ENCODE results near the gene SETSIP. TPM values are rescaled to one million over a fixed set of nuclear protein-coding genes. Genes with fewer than 3 reads are reported as not detected.
"Not testable (repeated sequence)": the region's sequence is repeated elsewhere in the genome, so short reads cannot be mapped to it uniquely, and the experiment has no call there.

Gene SETSIP
- total RNA-seq: not detected

- DNase-seq (ENCODE audit: low read depth in 2 of 3, low spot score in 2 of 3): no peak
Observed at GRCh38 chr1:92075311-92075710, at the start of gene SETSIP. Gene SETSIP, minus strand, starts transcription at chr1:92075411. Its CDS starts 0 bp downstream, at chr1:92075411.

- peak in 1 of 3 donors; percentile 45 for DNase-seq (ENCODE audit: low read depth in 2 of 3, low spot score in 2 of 3)
Observed at GRCh38 chr1:92123868-92124267, 48.7 kb upstream of the SETSIP start.

GRCh38 chr1:92118826-92119225 lies 43.6 kb upstream of the SETSIP start:
- DNase-seq (ENCODE audit: low read depth in 2 of 3, low spot score in 2 of 3): no peak

- peak in 1 of 3 donors; percentile 33 for DNase-seq (ENCODE audit: low read depth in 2 of 3, low spot score in 2 of 3)
Observed at GRCh38 chr1:92117526-92117925, 42.3 kb upstream of the SETSIP start.

- no peak for DNase-seq (ENCODE audit: low read depth in 2 of 3, low spot score in 2 of 3)
Observed at GRCh38 chr1:92108631-92109030, 33.4 kb upstream of the SETSIP start.

- DNase-seq (ENCODE audit: low read depth in 2 of 3, low spot score in 2 of 3): no peak
Observed at GRCh38 chr1:92105546-92106081, 30.4 kb upstream of the SETSIP start.

GRCh38 chr1:92096317-92096716 lies 21.1 kb upstream of the SETSIP start:
- peak in 2 of 3 donors; percentile 45 to 77 for DNase-seq (ENCODE audit: low read depth in 2 of 3, low spot score in 2 of 3)

- no peak for DNase-seq (ENCODE audit: low read depth in 2 of 3, low spot score in 2 of 3)
Observed at GRCh38 chr1:92095874-92096273, 20.7 kb upstream of the SETSIP start.

- no peak for DNase-seq (ENCODE audit: low read depth in 2 of 3, low spot score in 2 of 3)
Observed at GRCh38 chr1:92094595-92094994, 19.4 kb upstream of the SETSIP start.

GRCh38 chr1:92094090-92094489 lies 18.9 kb upstream of the SETSIP start:
- DNase-seq (ENCODE audit: low read depth in 2 of 3, low spot score in 2 of 3): no peak

GRCh38 chr1:92091625-92092024 lies 16.4 kb upstream of the SETSIP start:
- DNase-seq (ENCODE audit: low read depth in 2 of 3, low spot score in 2 of 3): no peak

- DNase-seq (ENCODE audit: low read depth in 2 of 3, low spot score in 2 of 3): no peak
Observed at GRCh38 chr1:92087542-92087941, 12.3 kb upstream of the SETSIP start.

- peak in 1 of 3 donors; percentile 23 for DNase-seq (ENCODE audit: low read depth in 2 of 3, low spot score in 2 of 3)
Observed at GRCh38 chr1:92085727-92086126, 10.5 kb upstream of the SETSIP start.

GRCh38 chr1:92084651-92085050 lies 9.4 kb upstream of the SETSIP start:
- no peak for DNase-seq (ENCODE audit: low read depth in 2 of 3, low spot score in 2 of 3)

- DNase-seq (ENCODE audit: low read depth in 2 of 3, low spot score in 2 of 3): no peak
Observed at GRCh38 chr1:92081031-92081430, 5.8 kb upstream of the SETSIP start.

GRCh38 chr1:92080128-92080985 lies 5.1 kb upstream of the SETSIP start, which contains the start of gene BTBD8:
Gene BTBD8, plus strand, starts transcription at chr1:92080345. Its CDS starts 227 bp downstream, at chr1:92080572.
- peak; percentile 53 to 93 (median 89) for DNase-seq (ENCODE audit: low read depth in 2 of 3, low spot score in 2 of 3)

GRCh38 chr1:92079441-92079840 lies 4.2 kb upstream of the SETSIP start:
- no peak for DNase-seq (ENCODE audit: low read depth in 2 of 3, low spot score in 2 of 3)

GRCh38 chr1:92078077-92078476 lies 2.9 kb upstream of the SETSIP start:
- not testable (repeated sequence) for DNase-seq (ENCODE audit: low read depth in 2 of 3, low spot score in 2 of 3)

GRCh38 chr1:92076363-92076762 lies 1.2 kb upstream of the SETSIP start:
- DNase-seq (ENCODE audit: low read depth in 2 of 3, low spot score in 2 of 3): no peak

- not testable (repeated sequence) for DNase-seq (ENCODE audit: low read depth in 2 of 3, low spot score in 2 of 3)
Observed at GRCh38 chr1:92074446-92074845, 765 bp downstream of the SETSIP start.

- DNase-seq (ENCODE audit: low read depth in 2 of 3, low spot score in 2 of 3): no peak
Observed at GRCh38 chr1:92070892-92071291, 4.3 kb downstream of the SETSIP start.

GRCh38 chr1:92066321-92066720 lies 8.9 kb downstream of the SETSIP start:
- DNase-seq (ENCODE audit: low read depth in 2 of 3, low spot score in 2 of 3): no peak
